HepG2 (cell line): ENCODE measurements around the gene MFN2.

Source experiments
- CTCF ChIP-seq: sonication (generic); formaldehyde crosslinking; IDR thresholded peaks from 2 replicates; pipeline ENCODE4 v1.5.0; 2020; ENCODE audit warnings: mild to moderate bottlenecking, missing genetic modification reagents, moderate library complexity
- HNF1A ChIP-seq, 2 experiments: sonication (generic) in 1 of 2; formaldehyde crosslinking in 1 of 2; IDR thresholded peaks; 2 replicates each; pipeline versions ENCODE4 v1.4.0 to v1.6.1; 2016 to 2020; ENCODE audit warnings: borderline replicate concordance in 1 of 2, low read depth in 1 of 2, mild to moderate bottlenecking in 1 of 2, missing genetic modification reagents in 1 of 2
- JUN ChIP-seq: sonication (generic); formaldehyde crosslinking; IDR thresholded peaks from 2 replicates; pipeline ENCODE4 v1.4.0; 2020; ENCODE audit warnings: mild to moderate bottlenecking, missing genetic modification reagents
- MYNN ChIP-seq: sonication (generic); formaldehyde crosslinking; IDR thresholded peaks from 2 replicates; pipeline ENCODE4 v1.4.0; 2020; ENCODE audit warnings: mild to moderate bottlenecking, low read depth, missing genetic modification reagents
- POLR2AphosphoS5 ChIP-seq: IDR thresholded peaks from 2 replicates; pipeline ENCODE4 v1.6.1; 2012; ENCODE audit warnings: low read depth, low read length

GRCh38 chr1:12052008-12052573 is 71.8 kb downstream of the MFN2 start:
- TF ChIP-seq CTCF (CRISPR knock-in tag) (no peak), HNF1A (IDR thresholded peaks at IDR 0.05; ENCODE audit: low read depth) (no peak), HNF1A (CRISPR knock-in tag; IDR thresholded peaks at IDR 0.05; ENCODE audit: borderline replicate concordance) (no peak), POLR2AphosphoS5 (no peak), JUN (CRISPR knock-in tag) (no peak), MYNN (CRISPR knock-in tag) (no peak)
